ENCODE results near the gene DEPP1.
A peak's percentile ranks its signal among the peaks of the same experiment; 100 is the strongest.
"Not testable (repeated sequence)": the region's sequence is repeated elsewhere in the genome, so short reads cannot be mapped to it uniquely, and the experiment has no call there.

Gene DEPP1, protein sequence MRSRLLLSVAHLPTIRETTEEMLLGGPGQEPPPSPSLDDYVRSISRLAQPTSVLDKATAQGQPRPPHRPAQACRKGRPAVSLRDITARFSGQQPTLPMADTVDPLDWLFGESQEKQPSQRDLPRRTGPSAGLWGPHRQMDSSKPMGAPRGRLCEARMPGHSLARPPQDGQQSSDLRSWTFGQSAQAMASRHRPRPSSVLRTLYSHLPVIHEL

DNA sequence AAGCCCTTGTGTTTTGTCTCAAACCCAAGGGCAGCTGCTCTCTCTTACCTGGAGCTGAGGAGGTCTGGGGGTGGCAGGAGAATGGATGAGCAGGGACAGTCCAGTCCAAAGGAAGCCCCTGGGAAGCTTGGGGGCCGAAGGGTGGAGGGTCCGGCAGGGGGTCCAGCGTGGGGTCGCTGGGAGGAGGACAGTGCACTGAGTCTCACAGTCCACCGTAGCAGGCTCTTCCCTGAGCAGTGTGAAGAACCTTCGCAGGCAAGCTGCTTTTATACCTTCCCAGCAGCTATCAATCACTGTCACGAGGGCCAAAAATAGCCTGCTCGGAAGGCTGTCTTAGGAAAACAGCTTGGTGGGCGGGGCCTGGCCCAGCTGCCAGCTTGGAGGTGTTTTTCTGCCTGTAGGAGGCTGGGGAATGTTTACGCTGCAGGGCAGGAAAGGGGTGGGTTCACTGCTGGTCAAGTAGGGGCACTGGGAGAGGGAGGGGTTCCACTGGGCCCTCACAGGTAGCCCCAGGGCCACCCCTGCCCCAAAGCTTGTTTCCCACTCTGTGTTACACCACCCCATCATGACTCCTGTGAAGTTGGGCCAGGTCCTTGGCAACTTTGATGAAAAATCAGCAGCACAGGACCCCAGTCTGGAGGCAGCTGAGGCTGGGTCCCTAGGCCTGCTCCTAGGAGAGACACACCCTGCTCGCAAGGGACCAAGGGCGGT, at the start of gene DEPP1:
DEPP1 (minus strand) TSS at position 240 of the 711 bp plus-strand sequence. CDS start 779 bp downstream, outside the sequence.
- DNase-seq (ENCODE audit: low read depth in 2 of 2) = no peak

DNA sequence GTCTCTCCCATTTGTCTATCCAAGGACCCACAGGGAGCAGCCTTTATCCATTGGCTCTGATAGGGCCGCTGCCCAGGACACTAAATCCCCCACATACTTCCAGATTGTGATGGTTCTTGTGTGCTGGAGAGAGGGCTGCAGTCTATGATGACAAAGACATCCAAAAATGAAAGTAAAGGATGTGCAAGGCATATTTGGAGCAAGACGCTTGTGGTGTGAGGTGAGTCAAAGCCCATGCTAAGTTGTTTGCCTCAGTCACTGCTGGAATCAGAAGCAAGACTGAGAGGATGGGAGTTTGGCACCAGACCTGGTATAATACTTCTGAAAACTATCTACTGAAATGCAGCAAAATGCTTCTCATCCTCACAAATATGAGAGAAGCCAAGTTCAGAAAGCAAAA, 44.8 kb upstream of the DEPP1 start:
- DNase-seq (ENCODE audit: low read depth in 2 of 2) = no peak

DNA sequence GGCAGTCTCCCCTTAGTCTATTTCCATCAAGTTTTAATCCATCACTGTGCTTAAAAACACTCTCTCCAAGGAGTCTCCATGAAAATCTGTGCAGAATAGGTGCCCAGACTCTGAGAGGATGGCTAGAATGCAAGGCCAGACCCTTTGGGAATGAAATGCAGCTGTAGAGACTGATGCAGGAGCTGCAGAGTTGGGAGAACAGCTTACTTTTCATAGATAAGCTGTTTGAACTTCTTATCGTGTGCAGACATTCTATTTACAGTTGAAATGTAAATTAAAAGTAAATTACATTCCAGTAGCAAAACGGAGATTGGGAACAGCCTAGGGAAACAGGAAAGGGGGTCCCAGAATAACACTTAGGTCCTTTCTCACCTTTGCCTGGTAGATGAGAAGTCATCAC, 37.0 kb upstream of the DEPP1 start:
- DNase-seq (ENCODE audit: low read depth in 2 of 2) = no peak

DNA sequence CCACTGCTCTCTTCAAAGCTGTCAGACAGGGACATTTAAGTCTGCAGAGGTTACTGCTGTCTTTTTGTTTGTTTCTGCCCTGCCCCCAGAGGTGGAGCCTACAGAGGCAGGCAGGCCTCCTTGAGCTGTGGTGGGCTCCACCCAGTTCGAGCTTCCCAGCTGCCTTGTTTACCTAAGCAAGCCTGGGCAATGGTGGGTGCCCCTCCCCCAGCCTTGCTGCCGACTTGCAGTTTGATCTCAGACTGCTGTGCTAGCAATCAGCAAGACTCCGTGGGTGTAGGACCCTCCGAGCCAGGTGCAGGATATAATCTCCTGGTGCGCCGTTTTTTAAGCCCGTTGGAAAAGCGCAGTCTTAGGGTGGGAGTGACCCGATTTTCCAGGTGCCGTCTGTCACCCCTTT, 35.9 kb upstream of the DEPP1 start:
- DNase-seq (ENCODE audit: low read depth in 2 of 2) = not testable (repeated sequence)

DNA sequence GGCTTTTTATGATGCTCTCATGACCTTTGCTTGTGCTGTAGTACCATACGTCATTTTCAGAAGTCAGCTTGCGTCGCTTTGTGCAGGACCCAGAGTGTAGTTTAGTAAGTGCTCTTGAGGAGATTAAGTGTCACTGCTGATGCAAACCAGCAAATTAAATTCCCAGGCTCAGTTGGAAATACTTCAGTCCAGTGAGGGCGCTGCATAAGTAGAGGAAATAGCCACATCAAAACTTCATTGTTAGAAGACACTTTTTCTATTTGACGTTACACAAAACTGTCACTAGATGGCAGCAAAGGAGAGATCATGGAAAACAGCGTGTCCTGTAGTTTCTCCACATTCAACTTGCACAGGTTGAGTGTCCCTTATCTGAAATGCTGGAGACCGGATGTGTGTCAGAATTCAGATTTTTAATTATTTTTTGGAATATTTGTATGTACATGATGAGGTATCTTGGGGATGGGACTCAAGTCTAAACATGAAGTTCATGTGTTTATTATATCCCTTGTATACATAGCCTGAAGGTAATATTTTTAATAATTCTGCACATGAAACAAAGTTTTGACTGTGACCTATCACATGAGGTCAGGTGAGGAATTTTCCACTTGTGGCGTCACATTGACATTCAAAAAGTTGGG, 30.0 kb upstream of the DEPP1 start:
- no peak for DNase-seq (ENCODE audit: low read depth in 2 of 2)

DNA sequence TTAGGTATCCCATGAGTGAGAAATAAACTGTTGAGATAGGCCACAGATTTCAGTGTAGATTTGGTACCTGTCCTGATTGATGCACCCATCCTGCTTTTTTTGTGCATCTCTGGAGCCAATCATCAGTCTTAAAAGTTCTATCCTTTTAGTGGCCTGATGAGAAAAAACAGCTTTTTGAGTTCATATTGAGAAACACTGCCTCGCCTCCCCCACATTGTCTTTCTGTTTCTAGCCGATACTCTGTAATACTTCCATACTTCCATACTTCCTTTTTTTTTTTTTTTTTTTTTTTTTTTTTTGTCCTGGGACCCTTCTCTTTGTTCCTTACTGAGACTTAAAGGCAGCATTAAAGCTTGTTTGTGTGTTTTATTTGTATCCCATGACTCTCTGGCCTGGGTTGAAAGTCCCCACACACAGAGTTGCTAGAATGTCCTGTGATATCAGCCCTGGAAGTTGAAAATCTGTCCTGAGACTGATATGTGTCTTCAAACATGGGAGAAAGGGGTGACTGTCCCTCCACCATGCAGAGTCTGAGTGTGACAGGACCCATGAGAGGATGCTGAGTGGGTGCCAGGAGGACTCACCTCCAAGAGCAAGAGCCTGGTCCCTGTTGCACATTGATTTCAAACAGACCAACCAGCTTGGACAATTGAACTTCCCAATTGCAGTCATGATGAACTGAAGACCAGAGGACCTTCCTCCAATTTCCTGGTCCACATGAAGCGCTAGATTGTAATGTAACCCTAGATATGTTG, 27.8 kb upstream of the DEPP1 start:
- DNase-seq (ENCODE audit: low read depth in 2 of 2) = no peak

DNA sequence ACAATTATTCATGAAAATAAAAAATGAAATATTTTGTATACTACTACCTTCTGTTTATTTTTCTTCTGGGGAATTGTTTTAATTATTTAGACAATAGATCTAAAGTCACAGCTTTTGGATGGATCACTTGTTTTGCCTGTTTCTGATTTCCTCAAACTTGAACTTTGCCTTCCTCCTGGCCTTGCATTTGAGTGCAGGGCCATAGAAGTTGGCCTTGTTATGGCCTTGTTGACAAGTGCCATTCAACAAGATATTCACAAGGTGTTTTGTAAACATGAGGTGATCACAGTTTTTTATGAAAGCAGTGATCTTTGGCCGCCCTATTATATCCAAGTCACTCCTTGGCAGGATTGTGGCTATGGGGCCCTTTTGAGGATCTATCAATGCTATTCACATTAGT, 26.7 kb upstream of the DEPP1 start:
- DNase-seq (ENCODE audit: low read depth in 2 of 2) = no peak

DNA sequence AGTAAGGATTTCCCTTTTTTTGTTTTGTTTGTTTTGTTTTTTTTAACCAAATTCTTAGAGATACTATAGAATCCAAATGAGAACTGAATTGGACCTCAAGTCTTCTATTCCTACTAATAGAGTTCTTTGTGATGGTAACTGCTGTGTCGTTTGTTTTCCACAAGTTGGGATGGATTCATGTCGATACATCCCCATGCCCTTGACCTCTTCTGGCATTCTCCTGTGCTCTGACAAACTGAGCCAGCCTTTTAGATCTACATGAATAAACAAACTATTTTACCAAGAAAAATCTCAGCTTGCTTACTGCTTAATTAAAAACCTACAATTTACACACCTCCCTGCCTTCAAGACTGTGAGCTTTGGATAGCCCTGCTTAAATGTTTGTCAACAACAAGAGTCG, 26.1 kb upstream of the DEPP1 start:
- no peak for DNase-seq (ENCODE audit: low read depth in 2 of 2)

DNA sequence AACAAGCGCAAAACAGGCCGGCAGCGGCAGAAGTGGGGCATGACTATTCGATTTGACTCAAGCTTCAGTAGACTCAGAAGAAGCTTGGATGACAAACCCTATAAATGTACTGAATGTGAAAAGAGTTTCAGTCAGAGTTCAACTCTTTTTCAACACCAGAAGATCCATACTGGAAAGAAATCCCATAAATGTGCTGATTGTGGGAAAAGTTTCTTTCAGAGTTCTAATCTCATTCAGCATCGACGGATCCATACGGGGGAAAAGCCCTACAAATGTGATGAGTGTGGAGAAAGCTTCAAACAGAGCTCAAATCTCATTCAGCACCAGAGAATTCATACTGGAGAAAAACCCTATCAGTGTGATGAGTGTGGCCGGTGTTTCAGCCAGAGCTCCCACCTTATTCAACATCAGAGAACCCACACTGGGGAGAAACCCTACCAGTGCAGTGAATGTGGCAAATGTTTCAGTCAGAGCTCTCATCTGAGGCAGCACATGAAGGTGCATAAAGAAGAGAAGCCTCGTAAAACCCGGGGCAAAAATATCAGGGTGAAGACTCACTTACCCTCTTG, 24.9 kb upstream of the DEPP1 start:
- DNase-seq (ENCODE audit: low read depth in 2 of 2) = no peak

DNA sequence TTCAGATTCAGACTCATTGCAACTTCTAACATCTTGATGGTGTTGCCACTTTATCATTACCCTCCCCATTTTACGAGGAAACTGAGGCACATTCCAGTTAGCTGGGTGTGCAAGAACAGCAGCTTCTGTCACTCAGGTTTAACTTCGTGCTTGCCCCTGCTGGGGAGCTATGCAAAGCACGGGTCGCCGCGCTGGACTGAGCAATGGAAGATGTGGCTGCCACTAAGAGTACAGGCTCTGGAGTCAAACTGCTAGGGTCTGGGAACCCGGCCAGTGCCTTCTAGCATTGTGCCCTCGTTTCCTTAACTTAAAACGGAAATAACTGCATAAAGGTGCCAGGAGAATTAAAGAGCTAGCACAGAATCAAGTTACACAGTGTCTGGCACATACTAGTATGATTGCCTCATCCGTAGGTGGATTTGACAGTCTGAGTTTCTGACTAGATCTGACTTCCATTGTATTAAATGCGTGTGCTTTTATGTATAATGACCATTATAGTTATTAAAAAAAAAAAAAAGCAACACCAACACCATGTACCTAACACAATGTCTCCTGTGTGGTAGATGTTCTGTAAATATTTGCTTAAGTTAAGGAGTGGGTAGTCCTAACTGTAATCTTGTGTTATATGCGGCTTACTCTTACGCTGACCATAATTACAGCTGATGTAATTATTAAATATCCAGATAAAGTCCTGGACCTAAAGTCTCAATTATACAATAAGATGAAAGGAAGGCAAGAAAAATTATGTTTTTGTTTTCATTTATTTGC, 23.0 kb upstream of the DEPP1 start:
- DNase-seq (ENCODE audit: low read depth in 2 of 2) = peak; percentile 17 to 30

DNA sequence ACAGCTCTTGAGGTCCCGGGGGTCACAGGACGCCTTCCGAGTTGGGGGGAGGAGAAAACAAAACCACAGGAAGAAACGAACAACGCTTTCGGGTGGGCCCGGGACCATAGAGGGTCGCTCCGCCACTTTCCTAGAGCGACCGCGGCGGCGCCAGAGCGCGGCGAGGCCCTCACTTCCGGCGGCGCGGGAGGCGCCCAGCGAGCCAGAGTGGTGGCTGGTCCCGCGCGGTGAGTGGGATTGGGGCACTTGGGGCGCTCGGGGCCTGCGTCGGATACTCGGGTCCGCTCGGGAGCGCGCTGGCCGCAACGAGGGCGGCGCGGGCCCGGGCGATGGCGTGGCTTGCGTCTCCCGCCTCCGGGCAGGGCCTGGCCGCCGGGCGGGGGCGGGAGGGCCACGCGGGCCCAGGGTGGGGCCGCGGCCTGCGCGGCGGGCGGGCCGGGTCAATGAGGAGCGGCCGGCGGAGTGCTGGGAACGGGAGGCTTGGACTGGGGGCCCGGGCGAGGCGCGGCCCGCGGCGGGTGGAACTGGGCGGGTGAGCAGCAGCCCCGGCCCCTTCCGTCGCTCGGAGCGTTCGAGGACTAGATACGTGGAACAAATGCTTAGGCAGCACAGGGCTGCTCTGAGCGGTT, 22.3 kb upstream of the DEPP1 start, which contains the start of gene ZNF22:
ZNF22 (plus strand) TSS at position 172 of the 629 bp plus-strand sequence. CDS start 2,446 bp downstream, outside the sequence.
- DNase-seq (ENCODE audit: low read depth in 2 of 2) = peak; percentile 41

DNA sequence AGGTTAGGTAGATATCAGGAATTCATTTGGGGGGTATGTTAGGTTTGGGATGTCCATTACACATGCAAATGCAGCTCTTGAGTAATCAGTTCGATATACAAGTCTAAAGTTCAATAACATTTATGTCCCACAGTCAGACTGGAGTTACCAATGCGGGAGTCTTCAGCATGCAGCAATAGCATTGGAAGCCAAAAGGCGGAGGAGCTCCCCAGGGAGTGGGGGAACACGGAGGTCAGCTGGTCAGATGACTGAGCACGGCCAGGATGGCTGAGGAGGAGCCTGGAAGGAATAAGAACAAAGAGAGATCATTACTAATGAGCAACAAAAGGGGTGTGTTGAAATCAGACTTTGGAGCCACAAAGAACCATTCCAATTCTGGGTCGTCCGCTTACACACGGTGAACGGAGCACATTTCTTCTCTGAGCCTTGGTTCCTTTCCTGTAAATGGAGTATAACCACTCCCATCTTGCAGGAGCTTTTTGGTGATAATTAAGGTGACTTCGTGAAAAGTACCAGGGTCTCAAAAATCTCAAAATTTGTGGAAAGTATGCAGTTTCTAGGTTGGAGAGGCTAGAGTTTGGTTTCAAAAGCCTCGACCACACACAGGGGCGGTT, 21.6 kb upstream of the DEPP1 start:
- no peak for DNase-seq (ENCODE audit: low read depth in 2 of 2)

DNA sequence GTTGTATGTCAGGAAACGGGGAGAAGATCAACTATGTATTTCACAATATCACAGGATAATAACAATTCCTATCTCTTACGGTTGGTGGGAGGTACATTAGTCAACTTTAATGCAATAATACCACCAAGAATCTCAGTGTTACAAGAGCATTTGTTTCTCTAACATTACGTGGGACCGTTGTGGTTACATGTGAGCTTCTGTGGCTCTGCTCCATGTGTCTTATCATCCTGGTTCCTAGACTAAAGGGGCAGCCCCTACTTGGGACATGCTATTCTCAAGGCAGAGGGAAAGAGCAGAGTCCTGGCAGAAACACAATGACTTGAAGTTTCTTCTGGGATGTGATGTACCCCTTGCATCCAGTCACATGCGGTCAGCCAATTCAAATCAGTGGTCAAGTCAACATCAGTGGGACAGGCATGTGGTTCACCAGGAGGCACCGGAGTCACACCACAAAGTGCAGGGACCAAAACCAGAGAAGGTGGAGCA, 19.6 kb upstream of the DEPP1 start:
- DNase-seq (ENCODE audit: low read depth in 2 of 2) = no peak

DNA sequence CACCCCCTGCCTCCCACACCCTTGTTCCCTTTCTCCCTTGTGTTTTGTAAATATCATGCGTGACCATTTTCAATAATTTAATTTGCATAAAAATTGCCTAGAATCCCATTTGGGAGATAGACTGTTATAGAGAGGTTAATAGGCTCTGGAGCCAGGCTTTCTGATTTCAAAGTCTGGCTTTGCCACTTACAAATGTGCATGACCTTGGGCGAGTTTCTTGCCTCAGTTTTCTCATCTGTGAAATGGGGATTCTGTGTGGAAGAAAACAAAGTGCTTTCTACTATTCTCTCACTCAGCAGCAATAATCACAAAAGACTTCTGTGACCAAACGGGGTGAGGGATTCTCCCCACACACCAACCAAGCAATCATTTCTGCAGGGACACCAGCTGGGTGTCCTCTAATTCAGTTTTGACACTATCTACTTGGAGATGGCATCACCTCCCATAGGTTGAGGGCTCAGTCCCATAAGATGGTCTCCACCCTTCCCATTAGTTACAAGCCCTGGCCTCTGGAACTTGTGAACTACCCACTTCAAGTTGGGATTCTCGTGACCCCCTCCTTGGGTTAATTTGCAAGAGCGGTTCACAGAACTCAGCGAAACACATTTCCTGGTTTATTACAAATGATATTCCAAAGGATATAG, 18.6 kb upstream of the DEPP1 start:
- DNase-seq (ENCODE audit: low read depth in 2 of 2) = no peak

DNA sequence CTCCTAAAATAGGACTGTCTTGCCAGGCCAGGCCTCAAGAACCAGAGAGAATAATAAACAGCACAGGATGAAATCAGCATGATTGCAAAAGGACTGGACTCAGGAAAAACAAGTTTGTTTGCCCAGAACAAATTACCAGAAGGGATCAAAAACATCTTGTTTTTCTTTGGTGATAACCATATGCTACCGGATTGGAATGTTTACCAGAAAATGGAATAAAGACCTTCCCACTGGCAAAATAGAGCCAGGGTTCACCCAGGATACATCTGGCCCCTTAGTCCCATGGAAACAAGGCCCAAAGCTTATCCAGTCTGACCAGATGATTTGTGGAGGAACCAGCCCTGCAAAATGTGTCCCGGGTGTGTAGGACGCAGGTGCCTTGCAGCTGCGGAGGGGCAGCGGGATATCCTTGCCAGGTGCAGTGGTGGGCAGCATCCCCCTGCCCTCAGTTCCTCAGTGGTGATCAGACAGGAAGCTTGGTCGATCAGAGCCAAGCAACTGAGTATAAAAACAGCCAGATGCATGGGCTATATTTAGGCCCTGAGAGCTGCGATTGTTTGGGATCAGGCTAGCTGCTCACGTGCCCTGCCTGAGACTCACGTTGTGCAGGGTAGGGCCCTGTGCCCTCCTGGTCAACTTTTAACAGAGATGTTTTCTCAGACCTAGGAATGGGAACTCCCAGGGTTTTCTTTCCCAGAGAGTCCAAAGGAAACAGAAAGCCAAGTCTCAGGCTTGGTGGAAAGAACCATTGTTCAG, 17.5 kb upstream of the DEPP1 start:
- DNase-seq (ENCODE audit: low read depth in 2 of 2) = no peak

DNA sequence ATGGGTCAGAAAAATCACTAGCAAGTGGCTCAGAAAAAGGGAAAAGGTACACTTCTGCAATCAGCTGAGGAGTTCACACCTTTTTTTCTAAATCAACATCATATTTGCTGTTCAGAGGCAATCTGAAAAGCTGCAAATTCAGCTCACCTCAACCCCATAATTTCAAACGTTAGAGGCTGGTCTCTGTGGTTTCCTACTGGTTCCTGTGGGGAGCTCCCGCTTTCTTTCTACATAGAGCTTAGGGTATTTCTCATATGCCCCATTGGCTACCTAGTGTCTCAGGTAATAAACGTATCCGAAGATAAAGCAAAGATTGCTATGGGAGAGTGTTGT, 16.9 kb upstream of the DEPP1 start:
- DNase-seq (ENCODE audit: low read depth in 2 of 2) = no peak

DNA sequence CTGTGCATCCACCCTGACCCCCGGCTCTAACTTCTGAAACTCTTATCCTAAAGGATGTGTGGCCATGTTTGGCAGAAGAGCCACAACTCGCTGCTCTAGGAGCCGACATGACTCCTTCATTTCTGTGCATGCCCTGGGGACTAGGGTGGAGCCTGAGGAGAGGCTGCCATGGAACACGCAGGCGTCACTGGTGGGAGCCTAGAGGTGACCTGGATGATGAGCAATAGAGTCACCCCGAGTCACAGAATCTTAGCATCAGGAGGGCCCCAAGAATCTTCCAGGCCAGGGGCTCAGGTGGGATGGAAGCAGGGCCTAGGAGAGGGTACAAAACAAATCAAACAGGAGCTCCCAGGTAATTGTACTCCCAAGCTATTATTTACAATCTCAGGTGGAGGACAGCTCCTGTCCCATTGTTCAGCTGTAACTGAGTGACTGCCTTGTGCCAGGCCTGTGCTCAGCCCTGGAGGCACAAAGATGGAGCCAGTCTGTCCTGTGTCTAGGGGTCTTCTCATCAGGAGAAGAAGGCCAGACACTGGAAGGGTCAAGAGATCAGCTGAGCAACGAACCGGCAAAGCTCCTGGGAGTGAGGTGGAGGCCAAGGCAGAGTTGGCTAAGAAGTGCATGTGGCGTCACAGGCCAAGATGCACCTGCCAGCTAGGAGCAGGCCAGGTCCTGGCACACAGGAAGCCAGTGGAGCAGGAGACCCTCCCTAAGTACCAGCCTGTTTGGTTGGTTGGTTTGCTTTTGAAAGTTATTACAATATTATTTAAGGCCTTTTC, 16.3 kb upstream of the DEPP1 start:
- no peak for DNase-seq (ENCODE audit: low read depth in 2 of 2)

Data from activated CD4-positive, alpha-beta T cell treated with anti-CD3 and anti-CD28 coated beads for 24 hours (primary cell).